Heart left ventricle (tissue), 16 donors: ENCODE measurements around the gene MT1A. TPM values are rescaled to one million over a fixed set of nuclear protein-coding genes. Genes with fewer than 3 reads are reported as not detected.

ENCODE experiments used
- ATAC-seq, 4 donors: fragments of 200-7000 bp; cut with Tn5 transposase; one replicate each; pipeline ENCODE4 v1.9.1; 2020 to 2022; ENCODE audit warnings: moderate library complexity in 4 of 4, mild to moderate bottlenecking in 3 of 4, moderate number of reproducible peaks in 1 of 4
- DNase-seq, 5 donors: peaks; one replicate each; pipeline ENCODE4 v3.0.0-alpha.2; 2020
- H3K27ac ChIP-seq, 12 donors: fragments of 200-600 bp; sonication (generic) in 4 of 12; one replicate each; pipeline versions ENCODE4 v1.5.0 to v1.8.0; 2016 to 2022; ENCODE audit warnings: mild to moderate bottlenecking in 2 of 12
- H3K27me3 ChIP-seq, 9 donors: fragments of 200-600 bp; sonication (generic) in 2 of 9; one replicate each; pipeline versions ENCODE4 v1.5.1 to v1.8.0; 2016 to 2022; ENCODE audit warnings: mild to moderate bottlenecking in 3 of 9
- H3K36me3 ChIP-seq, 9 donors: fragments of 200-600 bp; sonication (generic) in 2 of 9; one replicate each; pipeline versions ENCODE4 v1.5.0 to v1.8.0; 2018 to 2022; ENCODE audit warnings: mild to moderate bottlenecking in 2 of 9
- H3K4me1 ChIP-seq, 12 donors: fragments of 200-600 bp; sonication (generic) in 4 of 12; one replicate each; pipeline versions ENCODE4 v1.5.0 to v1.8.0; 2016 to 2022; ENCODE audit warnings: mild to moderate bottlenecking in 3 of 12
- H3K4me3 ChIP-seq, 12 donors: fragments of 200-600 bp; sonication (generic) in 4 of 12; one replicate each; pipeline versions ENCODE4 v1.5.0 to v1.8.0; 2017 to 2022; ENCODE audit warnings: mild to moderate bottlenecking in 9 of 12, moderate library complexity in 4 of 12
- H3K9me3 ChIP-seq, 12 donors: fragments of 200-600 bp; sonication (generic) in 4 of 12; one replicate each; pipeline versions ENCODE4 v1.5.0 to v1.8.0; 2016 to 2022; ENCODE audit warnings: mild to moderate bottlenecking in 1 of 12
- CTCF ChIP-seq, 12 donors: fragments of 200-600 bp; sonication (generic) in 4 of 12; IDR thresholded peaks; one replicate each; pipeline versions ENCODE4 v1.5.0 to v1.8.0; 2018 to 2022; ENCODE audit warnings: antibody characterized with exemption in 12 of 12, mild to moderate bottlenecking in 5 of 12
- POLR2A ChIP-seq, 2 donors: fragments of 450-650 bp; IDR thresholded peaks; one replicate each; pipeline ENCODE4 v1.6.1; 2017; ENCODE audit warnings: antibody characterized with exemption in 2 of 2, mild to moderate bottlenecking in 2 of 2, moderate library complexity in 2 of 2
- WGBS, 4 donors: extraction: QIAGEN DNeasy Blood & Tissue Kit in 2 of 4; methylation state at CpG; one replicate each; pipeline versions ENCODE4 v1.1.5 to v1.1.7; 2013 to 2018; 5-methylcytosine and 5-hydroxymethylcytosine counted together
- intact Hi-C, 10 donors: fragments of 100-400 bp; cut with DNase I; formaldehyde crosslinking; loops; one replicate each; pipeline versions ENCODE4 v1.11.1 to v1.14.2; 2022
- polyA plus RNA-seq, 2 donors: library from polyadenylated mRNA; stranded (reverse); fragments of 200-250 nt; gene quantifications; one replicate each; pipeline ENCODE4 v1.2.3, GENCODE V29; 2013
- total RNA-seq, 9 donors: library from RNA; depleted of rRNA in 2 of 9; stranded (reverse); fragments of >200 nt in 2 of 9; fragmentation: NEBNext Ultra II Directional in 3 of 9; extraction: Animal tissue kit (Norgen Biotek cat#: 25700) in 3 of 9; gene quantifications; one replicate each; pipeline versions ENCODE4 v1.1.0 to v1.2.4, GENCODE V29; 2016 to 2023
- donor health status: ischemic (EF 13 %, LVEDD 7.1; RV severe dilation, severe dysfunction).
- donor health status: healthy with polysubstance abuse.
- donor health status: DM: no; HTN: yes; CAD: no.
- donor health status: DM: no; HTN: no; CAD: no.
- donor health status: ischemic (EF 25% LVEDD 6.9; RV normal size, moderate dysfunction).
- donor health status: ischemic (EF 25% LVEDD 5.7; RV mildly dilated, moderate dysfunction).
- donor health status: healthy.
- donor health status: DM: yes; HTN: yes; CAD: no.
- donor health status: ischemic (EF 35%, LVEDD 5.7; RV mildly dilated, moderate dysfunction).
- donor health status: nonischemic (EF 11% LVEDD 7.7; RV severe dilation, severe dysfunction).
- donor health status: DM: yes; HTN: yes; CAD: no.
- donor health status: PGD.
- donor health status: ischemic (EF 29% LVEDD 5.4; RV normal size, mild dysfunction).
- donor health status: nonischemic (EF 23%, LVEDD 6.1; RV moderate dilation, normal function).

Gene MT1A
- total and polyA plus RNA-seq, 11 donors: 0.92 to 43.3 (median 4.0) TPM

GRCh38 chr16:56649271-56649670 is 10.8 kb downstream of the MT1A start:
- Histone ChIP-seq H3K4me1 (no peaks in the 10 kb centered on the region), H3K9me3 (no peaks in the 10 kb centered on the region), H3K36me3 (no peaks in the 10 kb centered on the region), H3K27ac (no peak overlapping the region), H3K27me3 (peaks cover 0 to 51% (median 20%) of the 10 kb centered on the region in 9 donors), H3K4me3 (no peak overlapping the region)
- ATAC-seq: no peak
- 96 to 100% (median 99%) methylated on average over 2 of the region's 2 CpGs for WGBS, 4 donors
- intact Hi-C loops: no loop called here
- no peak for DNase-seq
- no peak for TF ChIP-seq CTCF (IDR thresholded peaks at IDR 0.05)
- no peak for TF ChIP-seq POLR2A (IDR thresholded peaks at IDR 0.05)

GRCh38 chr16:56649820-56650219 is 11.4 kb downstream of the MT1A start:
- no peak overlapping the region for H3K4me3 ChIP-seq
- H3K9me3 ChIP-seq: no peaks in the 10 kb centered on the region
- H3K27ac ChIP-seq: no peak overlapping the region
- no peaks in the 10 kb centered on the region for H3K36me3 ChIP-seq
- H3K4me1 ChIP-seq: no peaks in the 10 kb centered on the region
- 83 to 88% (median 87%) methylated on average over 3 of the region's 3 CpGs for WGBS, 4 donors
- ATAC-seq (no peak), DNase-seq (no peak)
- TF ChIP-seq CTCF (IDR thresholded peaks at IDR 0.05): no peak
- TF ChIP-seq POLR2A (IDR thresholded peaks at IDR 0.05): no peak
- H3K27me3 ChIP-seq: peaks cover 0 to 45% (median 16%) of the 10 kb centered on the region in 9 donors
- intact Hi-C loops: no loop called here

GRCh38 chr16:56651586-56651985 is 13.1 kb downstream of the MT1A start, which contains the start of gene MT1B:
Gene MT1B (plus strand): TSS chr16:56651886. CDS start chr16:56651954, 68 bp downstream.
- WGBS, 4 donors: 61 to 80% (median 68%) methylated on average over 6 to 7 of the region's 7 CpGs
- H3K27me3 ChIP-seq: peaks cover 0 to 29% (median 12%) of the 10 kb centered on the region in 9 donors
- no peaks in the 10 kb centered on the region for H3K36me3 ChIP-seq
- H3K4me1 ChIP-seq: no peaks in the 10 kb centered on the region
- H3K9me3 ChIP-seq: no peaks in the 10 kb centered on the region
- DNase-seq (no peak), ATAC-seq (no peak)
- TF ChIP-seq CTCF (IDR thresholded peaks at IDR 0.05) (no peak), POLR2A (IDR thresholded peaks at IDR 0.05) (no peak)
- no peak within 1 kb of the TSS for H3K27ac ChIP-seq
- intact Hi-C loops: no loop called here
- no peak within 1 kb of the TSS for H3K4me3 ChIP-seq

GRCh38 chr16:56652600-56652999 is 14.1 kb downstream of the MT1A start:
- Histone ChIP-seq H3K4me1 (peaks cover 0 to 7% (median 4%) of the 10 kb centered on the region in 12 donors), H3K27ac (no peak overlapping the region), H3K36me3 (no peaks in the 10 kb centered on the region), H3K4me3 (no peak overlapping the region), H3K9me3 (no peaks in the 10 kb centered on the region), H3K27me3 (peaks cover 0 to 23% (median 9%) of the 10 kb centered on the region in 9 donors)
- TF ChIP-seq CTCF (IDR thresholded peaks at IDR 0.05) (no peak), POLR2A (IDR thresholded peaks at IDR 0.05) (no peak)
- DNase-seq: no peak
- 53 to 73% (median 58%) methylated on average over 1 of the region's 1 CpG for WGBS, 4 donors
- no peak for ATAC-seq
- intact Hi-C loops: no loop called here
